A172 (cell line): ENCODE measurements around the gene SH3RF1. TPM values are rescaled to one million over a fixed set of nuclear protein-coding genes. Genes with fewer than 3 reads are reported as not detected.

Experiments
- DNase-seq: peaks from one replicate; pipeline ENCODE4 v3.0.0-alpha.2; 2015; ENCODE audit warnings: low spot score
- total RNA-seq: library from RNA; depleted of rRNA; stranded (reverse); fragments of >200 nt; shearing (Covaris generic); gene quantifications from 2 replicates; pipeline ENCODE4 v1.2.3, GENCODE V29; 2014

The SH3RF1 gene
- total RNA-seq, 1 experiment from 2014 or later = 11.0 TPM

- DNase-seq = no peak
Measured at GRCh38 chr4:169108303-169108702, 162.5 kb downstream of the SH3RF1 start.

GRCh38 chr4:169107528-169107927 lies 163.2 kb downstream of the SH3RF1 start:
- no peak for DNase-seq

- no peak for DNase-seq
Measured at GRCh38 chr4:169106696-169107229, 164.0 kb downstream of the SH3RF1 start.

GRCh38 chr4:169105620-169106019 lies 165.1 kb downstream of the SH3RF1 start:
- no peak for DNase-seq

GRCh38 chr4:169103966-169104412 lies 166.8 kb downstream of the SH3RF1 start:
- peak; percentile 27 for DNase-seq

GRCh38 chr4:169102026-169102425 lies 168.7 kb downstream of the SH3RF1 start:
- no peak for DNase-seq

GRCh38 chr4:169100670-169101101 lies 170.1 kb downstream of the SH3RF1 start:
- no peak for DNase-seq

- no peak for DNase-seq
Measured at GRCh38 chr4:169099771-169100180, 171.0 kb downstream of the SH3RF1 start.

GRCh38 chr4:169098969-169099690 lies 171.6 kb downstream of the SH3RF1 start:
- DNase-seq = no peak

- no peak for DNase-seq
Measured at GRCh38 chr4:169098532-169098931, 172.2 kb downstream of the SH3RF1 start.

GRCh38 chr4:169098054-169098497 lies 172.7 kb downstream of the SH3RF1 start:
- DNase-seq = no peak

- DNase-seq = no peak
Measured at GRCh38 chr4:169096221-169096620, 174.5 kb downstream of the SH3RF1 start.

- DNase-seq = no peak
Measured at GRCh38 chr4:169094656-169095231, 176.0 kb downstream of the SH3RF1 start.

GRCh38 chr4:169092889-169093522 lies 177.8 kb downstream of the SH3RF1 start:
- no peak for DNase-seq

GRCh38 chr4:169090484-169091215 lies 180.1 kb downstream of the SH3RF1 start:
- no peak for DNase-seq

GRCh38 chr4:169089004-169089403 lies 181.8 kb downstream of the SH3RF1 start:
- no peak for DNase-seq

GRCh38 chr4:169084954-169085353 lies 185.8 kb downstream of the SH3RF1 start:
- DNase-seq = no peak

- no peak for DNase-seq
Measured at GRCh38 chr4:169080981-169081380, 189.8 kb downstream of the SH3RF1 start.

GRCh38 chr4:169079942-169080827 lies 190.6 kb downstream of the SH3RF1 start:
- DNase-seq = peak; percentile 81

- no peak for DNase-seq
Measured at GRCh38 chr4:169074117-169074516, 196.6 kb downstream of the SH3RF1 start.

GRCh38 chr4:169071747-169072146 lies 199.0 kb downstream of the SH3RF1 start:
- DNase-seq = no peak
